HL-60/S4 (cell line): ENCODE results near the gene MAP3K12.
"Not testable (repeated sequence)": the region's sequence is repeated elsewhere in the genome, so short reads cannot be mapped to it uniquely, and the experiment has no call there.

ENCODE experiments used
- in situ Hi-C: fragments of 300-500 bp; cut with MboI; formaldehyde crosslinking; loops from 2 replicates; pipeline ENCODE4 v1.14.3; 2022; ENCODE audit warnings: low sequenced_read_pairs

MAP3K12 gene

DNA sequence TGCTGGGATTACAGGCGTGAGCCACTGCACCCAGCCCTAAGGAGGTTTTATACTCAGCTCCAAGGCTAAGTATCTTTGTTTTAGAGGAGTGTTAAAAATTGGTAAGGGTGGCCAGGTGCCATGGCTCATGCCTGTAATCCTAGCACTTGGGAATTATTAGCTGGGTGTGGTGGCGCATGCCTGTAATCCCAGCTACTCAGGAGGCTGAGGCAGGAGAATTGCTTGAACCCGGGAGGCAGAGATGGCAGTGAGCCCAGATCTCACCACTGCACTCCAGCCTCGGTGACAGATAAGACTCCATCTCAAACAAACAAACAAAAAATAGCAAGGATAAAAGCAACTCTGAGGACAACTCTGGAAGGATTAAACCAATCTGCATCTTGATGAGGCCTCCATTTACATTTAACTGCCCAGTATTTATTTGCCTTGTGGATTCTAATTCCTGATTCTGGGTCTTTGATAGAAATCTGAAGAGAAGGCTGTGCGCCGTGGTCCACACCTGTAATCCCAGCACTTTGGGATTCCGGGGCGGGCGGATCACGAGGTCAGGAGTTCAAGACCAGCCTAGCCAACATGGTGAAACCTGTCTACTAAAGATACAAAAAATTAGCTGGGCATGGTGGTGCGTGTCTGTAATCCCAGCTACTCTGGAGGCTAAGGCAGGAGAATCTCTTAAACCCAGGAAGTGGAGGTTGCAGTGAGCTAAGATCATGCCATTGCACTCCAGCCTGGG, 54.5 kb downstream of the MAP3K12 start:
- in situ Hi-C loops: not testable (repeated sequence)

DNA sequence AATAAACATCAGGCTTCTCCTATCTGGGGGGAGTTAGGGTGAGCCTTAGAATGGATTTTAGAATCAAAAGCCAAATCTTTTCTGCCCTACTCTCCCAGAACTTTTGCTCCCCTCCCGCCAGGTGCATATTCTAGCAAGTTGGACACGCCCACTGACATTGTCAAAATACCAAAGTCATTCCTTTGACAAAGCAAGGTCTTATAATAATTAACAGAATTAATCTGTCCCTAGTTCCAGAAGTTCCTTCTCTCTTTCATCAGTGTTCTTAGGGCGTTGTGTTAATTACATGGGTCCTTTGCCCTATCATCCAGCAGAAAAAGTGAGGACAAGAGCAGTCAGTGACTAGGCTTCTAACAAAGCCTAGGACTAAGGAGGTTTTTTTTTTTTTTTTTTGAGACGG, 55.3 kb downstream of the MAP3K12 start:
- in situ Hi-C loops: no loop called here

DNA sequence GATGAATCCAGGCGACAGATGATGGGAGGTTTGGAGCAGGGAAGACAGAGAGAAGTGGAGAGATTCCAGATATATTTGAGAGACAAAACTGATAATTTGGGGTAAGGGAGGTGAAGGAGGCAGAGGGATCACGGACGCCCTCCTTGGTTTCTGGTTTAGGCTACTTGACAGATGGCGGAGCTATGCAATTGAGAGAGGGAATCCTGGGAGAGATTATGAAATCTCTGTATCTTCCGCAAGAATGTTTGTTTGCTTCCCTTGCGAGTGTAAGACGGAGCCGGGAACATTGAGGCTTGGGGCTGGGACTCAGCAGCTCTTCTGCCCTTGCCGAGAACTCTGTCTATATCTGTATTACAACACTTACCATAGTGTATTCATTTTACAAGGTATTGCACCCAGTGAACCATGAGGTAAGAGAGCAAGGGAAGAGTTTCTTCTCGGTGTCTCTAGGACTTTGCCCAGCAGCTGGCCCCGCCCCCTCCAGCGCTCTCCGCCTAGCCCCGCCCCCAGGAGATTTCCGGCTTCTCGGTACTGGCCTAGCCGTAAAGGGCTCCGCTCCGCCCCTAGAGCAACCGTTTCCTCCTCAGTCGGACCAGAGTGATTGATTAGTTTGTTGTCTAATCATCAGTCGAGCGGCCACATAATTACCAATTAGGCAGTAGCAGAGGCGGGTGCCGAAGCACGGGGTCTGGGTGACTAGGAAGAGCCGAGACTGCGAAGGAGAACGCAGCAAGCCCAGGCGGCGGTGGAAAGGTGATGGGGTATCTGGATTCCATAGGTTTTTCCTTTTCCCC, 58.0 kb downstream of the MAP3K12 start, which contains the start of gene PRR13:
Gene PRR13 (plus strand): TSS at position 695 of the 794 bp plus-strand sequence. CDS start 981 bp downstream, outside the sequence.
- in situ Hi-C loops: no loop called here

GRCh38 chr12:53439582-53439981, 59.7 kb downstream of the MAP3K12 start:
- in situ Hi-C loops: not testable (repeated sequence)

GRCh38 chr12:53435326-53435725, 63.9 kb downstream of the MAP3K12 start:
- in situ Hi-C loops: not testable (repeated sequence)

DNA sequence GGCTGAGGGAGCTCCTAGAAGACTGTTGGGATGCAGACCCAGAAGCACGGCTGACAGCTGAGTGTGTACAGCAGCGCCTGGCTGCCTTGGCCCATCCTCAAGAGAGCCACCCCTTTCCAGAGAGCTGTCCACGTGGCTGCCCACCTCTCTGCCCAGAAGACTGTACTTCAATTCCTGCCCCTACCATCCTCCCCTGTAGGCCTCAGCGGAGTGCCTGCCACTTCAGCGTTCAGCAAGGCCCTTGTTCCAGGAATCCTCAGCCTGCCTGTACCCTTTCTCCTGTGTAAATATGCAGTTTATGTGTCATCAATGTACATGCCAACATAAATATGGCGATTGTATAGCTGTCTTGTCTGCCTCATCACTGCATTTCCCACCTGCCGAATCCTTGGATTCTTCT, 68.1 kb downstream of the MAP3K12 start:
- in situ Hi-C loops: no loop called here

DNA sequence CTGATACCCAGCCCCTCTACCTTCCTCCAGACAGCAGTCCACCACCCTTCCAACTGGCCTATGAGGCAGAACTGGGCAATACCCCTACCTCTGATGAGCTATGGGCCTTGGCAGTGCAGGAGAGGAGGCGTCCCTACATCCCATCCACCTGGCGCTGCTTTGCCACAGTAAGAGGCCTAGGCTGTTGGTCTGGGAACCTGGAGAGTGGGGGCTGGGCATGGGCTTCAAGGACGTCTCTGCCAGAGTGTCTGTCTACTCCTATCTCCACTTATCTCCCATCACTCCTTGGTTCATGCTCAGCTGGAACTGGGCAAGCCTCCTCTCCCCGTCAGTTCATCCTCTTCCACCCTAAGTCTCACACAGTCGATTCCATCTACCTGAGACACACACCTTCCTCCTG, 69.1 kb downstream of the MAP3K12 start:
- in situ Hi-C loops: no loop called here
